Measurements from ENCODE around the gene CDK5RAP2.
"Not testable (repeated sequence)": the region's sequence is repeated elsewhere in the genome, so short reads cannot be mapped to it uniquely, and the experiment has no call there.

The CDK5RAP2 gene

GRCh38 chr9:120463765-120464164, 116.2 kb downstream of the CDK5RAP2 start:
- DNase-seq = no peak

- DNase-seq = not testable (repeated sequence)
Observed at GRCh38 chr9:120461677-120462076, 118.3 kb downstream of the CDK5RAP2 start.

- no peak for DNase-seq
Observed at GRCh38 chr9:120456218-120456617, 123.7 kb downstream of the CDK5RAP2 start.

- no peak for DNase-seq
Observed at GRCh38 chr9:120454467-120454866, 125.5 kb downstream of the CDK5RAP2 start.

GRCh38 chr9:120453792-120454191, 126.2 kb downstream of the CDK5RAP2 start:
- DNase-seq = no peak

- no peak for DNase-seq
Observed at GRCh38 chr9:120452631-120453030, 127.3 kb downstream of the CDK5RAP2 start.

- DNase-seq = no peak
Observed at GRCh38 chr9:120450916-120451315, 129.1 kb downstream of the CDK5RAP2 start.

GRCh38 chr9:120449566-120449965, 130.4 kb downstream of the CDK5RAP2 start:
- DNase-seq = no peak

GRCh38 chr9:120447959-120448500, 131.9 kb downstream of the CDK5RAP2 start:
- DNase-seq = no peak

GRCh38 chr9:120446671-120447070, 133.3 kb downstream of the CDK5RAP2 start:
- no peak for DNase-seq

GRCh38 chr9:120443976-120444375, 136.0 kb downstream of the CDK5RAP2 start:
- no peak for DNase-seq

- DNase-seq = no peak
Observed at GRCh38 chr9:120443489-120443888, 136.5 kb downstream of the CDK5RAP2 start.

- no peak for DNase-seq
Observed at GRCh38 chr9:120442308-120442995, 137.5 kb downstream of the CDK5RAP2 start.

GRCh38 chr9:120441426-120442307, 138.3 kb downstream of the CDK5RAP2 start:
- no peak for DNase-seq

- DNase-seq = no peak
Observed at GRCh38 chr9:120440791-120441190, 139.2 kb downstream of the CDK5RAP2 start.

GRCh38 chr9:120439926-120440325, 140.0 kb downstream of the CDK5RAP2 start:
- DNase-seq = no peak

- peak; percentile 19 for DNase-seq
Observed at GRCh38 chr9:120438836-120439546, 141.0 kb downstream of the CDK5RAP2 start.

- no peak for DNase-seq
Observed at GRCh38 chr9:120438111-120438510, 141.9 kb downstream of the CDK5RAP2 start.

- no peak for DNase-seq
Observed at GRCh38 chr9:120436983-120437475, 142.9 kb downstream of the CDK5RAP2 start.

- no peak for DNase-seq
Observed at GRCh38 chr9:120436446-120436845, 143.5 kb downstream of the CDK5RAP2 start.

- no peak for DNase-seq
Observed at GRCh38 chr9:120435091-120435490, 144.9 kb downstream of the CDK5RAP2 start.

GRCh38 chr9:120434532-120434931, 145.4 kb downstream of the CDK5RAP2 start:
- DNase-seq = no peak

GRCh38 chr9:120433701-120434100, 146.3 kb downstream of the CDK5RAP2 start:
- DNase-seq = no peak

All from NCI-H1417 treated with DMSO at 0.1 percent for 48 hours (cell line).